K562 (cell line): ENCODE data around the gene PDE6H. TPM values are rescaled to one million over a fixed set of nuclear protein-coding genes. Genes with fewer than 3 reads are reported as not detected.

ENCODE experiments used
- ATAC-seq: fragments of 200-7000 bp; cut with Tn5 transposase; 3 replicates; pipeline ENCODE4 v1.9.1; 2020; ENCODE audit warnings: moderate library complexity
- BruUV-seq: library from RNA; stranded (reverse); fragments of 400-500 nt; replicated peaks from 2 replicates; lab custom pipeline; 2021; lab: Mats Ljungman, UMichigan
- CTCF ChIA-PET: fragments of 300-600 bp; formaldehyde crosslinking; extraction: SDS; loops from one replicate; lab custom pipeline; 2021; ENCODE audit warnings: low intra/inter-chr PET ratio; lab: Yijun Ruan, JAX
- POLR2A ChIA-PET: fragments of 300-600, 350-650 bp; sonication (Branson Sonifier 250); formaldehyde crosslinking; extraction: SDS; loops from one replicate; lab custom pipeline; 2021; ENCODE audit warnings: antibody characterized with exemption, inconsistent platforms; lab: Yijun Ruan, JAX
- DNase-seq, 4 experiments: peaks; one replicate each; pipeline versions ENCODE4 v3.0.0 to v3.0.0-alpha.2; 2011 to 2018; ENCODE audit warnings: low spot score in 3 of 4, mixed read lengths in 3 of 4; ENCODE audit errors: extremely low read depth in 1 of 4
- FAIRE-seq: peaks from 2 replicates; lab custom pipeline; 2011; peaks lifted over from hg19 to GRCh38; lab: Jason Lieb, UNC
- H2AFZ ChIP-seq: 2 replicates; pipeline ENCODE4 v1.6.0; 2011; ENCODE audit warnings: low read depth, low read length, control low read depth, inconsistent platforms
- H3K27ac ChIP-seq: fragments of 200-600 bp; 3 replicates; pipeline ENCODE4 v1.8.0; 2011; ENCODE audit warnings: low read depth, mild to moderate bottlenecking, control low read depth, inconsistent platforms, low read length, moderate library complexity, mixed read lengths; ENCODE audit errors: extremely low read depth
- H3K27me3 ChIP-seq, 2 experiments: fragments of 300-600 bp in 1 of 2; 2 replicates in 1 of 2; 3 replicates in 1 of 2; pipeline versions ENCODE4 v1.6.0 to v1.8.0; 2011; ENCODE audit warnings: inconsistent platforms in 2 of 2, low read length in 2 of 2, mild to moderate bottlenecking in 1 of 2, mixed read lengths in 1 of 2, moderate library complexity in 1 of 2; ENCODE audit not compliant: control insufficient read depth in 2 of 2, insufficient read depth in 2 of 2
- H3K36me3 ChIP-seq: fragments of 300-600 bp; 3 replicates; pipeline ENCODE4 v1.8.0; 2011; ENCODE audit warnings: mild to moderate bottlenecking, low read length, inconsistent platforms; ENCODE audit not compliant: control insufficient read depth, insufficient read depth
- H3K4me1 ChIP-seq, 2 experiments: fragments of 200-600 bp in 1 of 2; replicated peaks in 1 of 2; 2 replicates in 1 of 2; 3 replicates in 1 of 2; pipeline versions ENCODE4 v1.5.1 to v1.8.0; 2011; ENCODE audit warnings: inconsistent platforms in 2 of 2, low read length in 2 of 2, mild to moderate bottlenecking in 1 of 2, mixed read lengths in 1 of 2, moderate library complexity in 1 of 2; ENCODE audit not compliant: control insufficient read depth in 2 of 2, insufficient read depth in 2 of 2
- H3K4me2 ChIP-seq: 2 replicates; pipeline ENCODE4 v1.6.1; 2011; ENCODE audit warnings: low read length, control low read depth, inconsistent platforms, mixed read lengths; ENCODE audit not compliant: insufficient read depth
- H3K4me3 ChIP-seq: fragments of 200-600 bp; sonication (generic), shearing (Covaris generic); 2 replicates; pipeline ENCODE4 v1.5.1; 2016; ENCODE audit warnings: control low read depth, inconsistent platforms
- H3K79me2 ChIP-seq: fragments of 200-600 bp; 3 replicates; pipeline ENCODE4 v1.8.0; 2011; ENCODE audit warnings: low read length, inconsistent platforms; ENCODE audit not compliant: control insufficient read depth, insufficient read depth
- H3K9ac ChIP-seq, 2 experiments: 2 replicates each; pipeline versions ENCODE4 v1.6.0 to v1.6.1; 2011; ENCODE audit warnings: low read depth in 2 of 2, low read length in 2 of 2, control low read depth in 1 of 2, inconsistent platforms in 1 of 2, mild to moderate bottlenecking in 1 of 2, mixed read lengths in 1 of 2; ENCODE audit not compliant: insufficient read depth in 1 of 2
- H3K9me1 ChIP-seq: one replicate; pipeline ENCODE4 v1.6.0; 2011; ENCODE audit warnings: inconsistent platforms, mild to moderate bottlenecking, low read length, moderate library complexity; ENCODE audit not compliant: control insufficient read depth, insufficient read depth
- H3K9me3 ChIP-seq: replicated peaks from 2 replicates; pipeline ENCODE4 v1.5.1; 2011; ENCODE audit warnings: low read depth, low read length, inconsistent platforms; ENCODE audit not compliant: control insufficient read depth, insufficient read depth
- H4K20me1 ChIP-seq: replicated peaks from 2 replicates; pipeline ENCODE4 v1.6.1; 2011; ENCODE audit warnings: low read length, inconsistent platforms, mixed read lengths; ENCODE audit not compliant: control insufficient read depth, insufficient read depth
- FOSL1 ChIP-seq: fragments of 200-800 bp; sonication (Bioruptor generic); conservative IDR thresholded peaks from 2 replicates; pipeline ENCODE4 v1.6.1; 2016; ENCODE audit warnings: missing genetic modification characterization, missing compliant biosample characterization
- FOXJ2 ChIP-seq: fragments of 200-800 bp; sonication (Bioruptor generic); IDR thresholded peaks from 2 replicates; pipeline ENCODE4 v1.6.1; 2016; ENCODE audit warnings: missing genetic modification characterization, missing compliant biosample characterization
- JUND ChIP-seq, 2 experiments: IDR thresholded peaks; 2 replicates in 1 of 2; 3 replicates in 1 of 2; pipeline ENCODE4 v1.6.1; 2011; ENCODE audit warnings: borderline replicate concordance in 2 of 2, low read depth in 2 of 2, low read length in 2 of 2, improper control_type of control experiment in 1 of 2, missing biosample characterization in 1 of 2, missing genetic modification characterization in 1 of 2, missing genetic modification reagents in 1 of 2
- RAD21 ChIP-seq, 2 experiments: fragments of 250-450 bp in 1 of 2; fragments of 450-650 bp in 1 of 2; sonication (Bioruptor Pico) in 1 of 2; formaldehyde crosslinking in 1 of 2; IDR thresholded peaks in 1 of 2; conservative IDR thresholded peaks in 1 of 2; 2 replicates each; pipeline versions ENCODE4 v1.4.0 to v1.8.0; 2020 to 2022; ENCODE audit warnings: mild to moderate bottlenecking in 2 of 2, moderate library complexity in 1 of 2
- RFX7 ChIP-seq: fragments of 250-450 bp; sonication (Bioruptor Pico); IDR thresholded peaks from 2 replicates; pipeline ENCODE4 v1.5.1; 2021; ENCODE audit warnings: mild to moderate bottlenecking
- TOE1 ChIP-seq, 2 experiments: fragments of 450-650 bp in 1 of 2; sonication (generic) in 1 of 2; formaldehyde crosslinking in 1 of 2; IDR thresholded peaks; 2 replicates each; pipeline versions ENCODE4 v1.7.1 to v1.8.0; 2016 to 2022; ENCODE audit warnings: borderline replicate concordance in 2 of 2, mild to moderate bottlenecking in 2 of 2, antibody characterized with exemption in 1 of 2, inconsistent platforms in 1 of 2, low read depth in 1 of 2, missing genetic modification reagents in 1 of 2, moderate library complexity in 1 of 2
- WGBS: fragments of 100-300 bp; shearing (Covaris generic); methylation state at CpG from one replicate; pipeline ENCODE4 v1.1.6; 2016; ENCODE audit warnings: low coverage, mixed read lengths; ENCODE audit not compliant: insufficient coverage; ENCODE audit errors: missing lambda C conversion rate; 5-methylcytosine and 5-hydroxymethylcytosine counted together
- in situ Hi-C: fragments of 300-500 bp; cut with MboI; formaldehyde crosslinking; loops from 4 replicates; pipeline ENCODE4 v1.15.0; 2018; ENCODE audit warnings: inconsistent platforms, mixed read lengths
- intact Hi-C: fragments of 100-400 bp; cut with micrococcal nuclease; formaldehyde crosslinking; loops from 2 replicates; pipeline ENCODE4 v1.14.2; 2022
- polyA plus RNA-seq, 8 experiments: library from polyadenylated mRNA; depleted of rRNA in 4 of 8; stranded (reverse) in 5 of 8; unstranded in 3 of 8; fragments of >200 nt; fragmentation: Nextera tagmentation in 2 of 8; fragmentation: Illumina TruSeq in 1 of 8; extraction: Ambion mirVana in 2 of 8; extraction: Trizol in 1 of 8; gene quantifications; 2 replicates each; pipeline versions ENCODE4 v1.2.1 to v1.2.3, GENCODE V29; 2011 to 2014; ENCODE audit warnings: inconsistent platforms in 1 of 8, missing spikeins in 1 of 8
- total RNA-seq, 7 experiments: library from RNA; depleted of rRNA in 6 of 7; stranded (reverse); fragments of >200 nt in 6 of 7; fragmentation: Illumina TruSeq in 2 of 7; extraction: Trizol in 2 of 7; gene quantifications; 2 replicates each; pipeline versions ENCODE4 v1.2.1 to v1.2.3, GENCODE V29; 2011 to 2021; ENCODE audit warnings: low replicate concordance in 1 of 7
- TF ChIP-seq, protein P1 (sequence below), 3 experiments: fragments of 200-800 bp in 1 of 3; fragments of 250-450 bp in 1 of 3; fragments of 450-650 bp in 1 of 3; sonication (Bioruptor Pico) in 1 of 3; sonication (Bioruptor generic) in 1 of 3; formaldehyde crosslinking in 1 of 3; IDR thresholded peaks; 2 replicates each; pipeline versions ENCODE4 v1.6.1 to v1.8.0; 2016 to 2022; ENCODE audit warnings: mild to moderate bottlenecking in 2 of 3, missing genetic modification characterization in 2 of 3, missing compliant biosample characterization in 1 of 3, moderate library complexity in 1 of 3
- TF ChIP-seq, protein P2 (sequence below), 2 experiments: fragments of 450-650 bp in 1 of 2; sonication (generic) in 1 of 2; formaldehyde crosslinking in 1 of 2; IDR thresholded peaks in 1 of 2; conservative IDR thresholded peaks in 1 of 2; 2 replicates each; pipeline versions ENCODE4 v1.6.1 to v1.8.1; 2016 to 2023; ENCODE audit warnings: mild to moderate bottlenecking in 2 of 2, moderate library complexity in 2 of 2, inconsistent platforms in 1 of 2, missing genetic modification reagents in 1 of 2

PDE6H gene
- total and polyA plus RNA-seq, 9 of the 15 experiments (the other 6 are each of a cell fraction or from before 2014, with no cell fraction given) = 0.15 TPM; not detected in 8

GRCh38 chr12:14960548-14961465 is 12.0 kb upstream of the PDE6H start:
- TSS peak; percentile 51 for BruUV-seq
- DNase-seq = peak in 2 of 4 experiments; percentile 16 to 37
- peak; percentile 79 for ATAC-seq
- peak overlapping the region; percentile 65 to 77; a peak in 3 of 4 replicates for H3K9ac ChIP-seq
- peak overlapping the region; percentile 40 for H3K4me3 ChIP-seq
- H4K20me1 ChIP-seq = no peaks in the 10 kb centered on the region
- TF ChIP-seq RAD21 (CRISPR knock-in tag; conservative IDR thresholded peaks at IDR 0.05 in 1 of 2, IDR thresholded peaks at IDR 0.05 in 1 of 2) = 0 out of 4 replicates have a peak, but pooled peaks of 1 of the 2 experiments have one; percentile 11
- TF ChIP-seq, protein P1, sequence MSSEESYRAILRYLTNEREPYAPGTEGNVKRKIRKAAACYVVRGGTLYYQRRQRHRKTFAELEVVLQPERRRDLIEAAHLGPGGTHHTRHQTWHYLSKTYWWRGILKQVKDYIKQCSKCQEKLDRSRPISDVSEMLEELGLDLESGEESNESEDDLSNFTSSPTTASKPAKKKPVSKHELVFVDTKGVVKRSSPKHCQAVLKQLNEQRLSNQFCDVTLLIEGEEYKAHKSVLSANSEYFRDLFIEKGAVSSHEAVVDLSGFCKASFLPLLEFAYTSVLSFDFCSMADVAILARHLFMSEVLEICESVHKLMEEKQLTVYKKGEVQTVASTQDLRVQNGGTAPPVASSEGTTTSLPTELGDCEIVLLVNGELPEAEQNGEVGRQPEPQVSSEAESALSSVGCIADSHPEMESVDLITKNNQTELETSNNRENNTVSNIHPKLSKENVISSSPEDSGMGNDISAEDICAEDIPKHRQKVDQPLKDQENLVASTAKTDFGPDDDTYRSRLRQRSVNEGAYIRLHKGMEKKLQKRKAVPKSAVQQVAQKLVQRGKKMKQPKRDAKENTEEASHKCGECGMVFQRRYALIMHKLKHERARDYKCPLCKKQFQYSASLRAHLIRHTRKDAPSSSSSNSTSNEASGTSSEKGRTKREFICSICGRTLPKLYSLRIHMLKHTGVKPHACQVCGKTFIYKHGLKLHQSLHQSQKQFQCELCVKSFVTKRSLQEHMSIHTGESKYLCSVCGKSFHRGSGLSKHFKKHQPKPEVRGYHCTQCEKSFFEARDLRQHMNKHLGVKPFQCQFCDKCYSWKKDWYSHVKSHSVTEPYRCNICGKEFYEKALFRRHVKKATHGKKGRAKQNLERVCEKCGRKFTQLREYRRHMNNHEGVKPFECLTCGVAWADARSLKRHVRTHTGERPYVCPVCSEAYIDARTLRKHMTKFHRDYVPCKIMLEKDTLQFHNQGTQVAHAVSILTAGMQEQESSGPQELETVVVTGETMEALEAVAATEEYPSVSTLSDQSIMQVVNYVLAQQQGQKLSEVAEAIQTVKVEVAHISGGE (CRISPR knock-in tag; IDR thresholded peaks at IDR 0.05) = peak in 1 of 3 experiments; percentile 63; a peak in 1 of 6 replicates
- peak; percentile 65 for TF ChIP-seq FOSL1 (tag)
- peak; percentile 47; the same call in 1 of the 2 replicates for TF ChIP-seq FOXJ2 (tag)
- TF ChIP-seq RFX7 (CRISPR knock-in tag) = no peak
- TF ChIP-seq JUND (IDR thresholded peaks at IDR 0.05; ENCODE audit: borderline replicate concordance, low read depth, low read length) = peak; percentile 40; the same call in 1 of the 2 replicates
- TF ChIP-seq JUND (tag; IDR thresholded peaks at IDR 0.05; ENCODE audit: borderline replicate concordance, low read depth, low read length) = no peak
- TF ChIP-seq, protein P2, sequence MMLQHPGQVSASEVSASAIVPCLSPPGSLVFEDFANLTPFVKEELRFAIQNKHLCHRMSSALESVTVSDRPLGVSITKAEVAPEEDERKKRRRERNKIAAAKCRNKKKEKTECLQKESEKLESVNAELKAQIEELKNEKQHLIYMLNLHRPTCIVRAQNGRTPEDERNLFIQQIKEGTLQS (IDR thresholded peaks at IDR 0.05) = peak; percentile 46; the same call in 1 of the 2 replicates
- TF ChIP-seq, protein P2 (CRISPR knock-in tag; conservative IDR thresholded peaks at IDR 0.05) = no peak
- no peak for TF ChIP-seq TOE1 (IDR thresholded peaks at IDR 0.05; ENCODE audit: borderline replicate concordance)
- TF ChIP-seq TOE1 (CRISPR knock-in tag; IDR thresholded peaks at IDR 0.05; ENCODE audit: borderline replicate concordance, low read depth) = no peak
- TF ChIP-seq, all 486 proteins: peak for 6
- POLR2A ChIA-PET = interaction anchor here (0.6 kb wide), 1 partner anchor 10 kb away, joined by 4 read pairs; no protein-coding TSS in a partner anchor
- Histone ChIP-seq H3K9me1 (no peaks in the 10 kb centered on the region), H3K4me1 (no peaks in the 10 kb centered on the region; a peak in 2 of 5 replicates), H3K27ac (peak overlapping the region; percentile 86), H3K9me3 (no peaks in the 10 kb centered on the region), H3K4me2 (peak overlapping the region; percentile 86), H3K27me3 (no peaks in the 10 kb centered on the region), H3K79me2 (no peaks in the 10 kb centered on the region), H2AFZ (peak overlapping the region; percentile 88), H3K36me3 (no peaks in the 10 kb centered on the region)
- intact Hi-C loops = no loop called here
- in situ Hi-C loops = loop anchor here (25.0 kb wide), 1 partner anchor 749 kb away; no protein-coding TSS in a partner anchor
- CTCF ChIA-PET = no interaction called here
- 7% methylated on average over 9 of the region's 13 CpGs for WGBS
- no peak for FAIRE-seq
